ENCODE measurements around the gene CORO7.
A peak's percentile ranks its signal among the peaks of the same experiment; 100 is the strongest.
"Not testable (repeated sequence)": the region's sequence is repeated elsewhere in the genome, so short reads cannot be mapped to it uniquely, and the experiment has no call there.

CORO7 gene

GRCh38 chr16:4349332-4349731, 67.1 kb downstream of the CORO7 start:
- DNase-seq, result no peak

- no peak for DNase-seq
Measured at GRCh38 chr16:4347765-4348509, 68.5 kb downstream of the CORO7 start.

GRCh38 chr16:4347010-4347409, 69.4 kb downstream of the CORO7 start:
- DNase-seq, result no peak

GRCh38 chr16:4345836-4346781, 70.3 kb downstream of the CORO7 start:
- DNase-seq, result peak; percentile 77

- DNase-seq, result peak; percentile 89
Measured at GRCh38 chr16:4344983-4345835, 71.2 kb downstream of the CORO7 start.

GRCh38 chr16:4344300-4344982, 72.0 kb downstream of the CORO7 start:
- not testable (repeated sequence) for DNase-seq

GRCh38 chr16:4342866-4343744, 73.3 kb downstream of the CORO7 start:
- DNase-seq, result no peak

GRCh38 chr16:4341250-4341649, 75.1 kb downstream of the CORO7 start:
- no peak for DNase-seq

- no peak for DNase-seq
Measured at GRCh38 chr16:4340443-4340842, 76.0 kb downstream of the CORO7 start.

- DNase-seq, result peak; percentile 37
Measured at GRCh38 chr16:4339909-4340308, 76.5 kb downstream of the CORO7 start.

GRCh38 chr16:4339455-4339854, 76.9 kb downstream of the CORO7 start:
- no peak for DNase-seq

- DNase-seq, result no peak
Measured at GRCh38 chr16:4338712-4339299, 77.6 kb downstream of the CORO7 start.

- no peak for DNase-seq
Measured at GRCh38 chr16:4338125-4338582, 78.2 kb downstream of the CORO7 start.

GRCh38 chr16:4337540-4338088, 78.8 kb downstream of the CORO7 start:
- no peak for DNase-seq

GRCh38 chr16:4336701-4337539, 79.5 kb downstream of the CORO7 start:
- DNase-seq, result no peak

- DNase-seq, result no peak
Measured at GRCh38 chr16:4334724-4335495, 81.5 kb downstream of the CORO7 start.

- DNase-seq, result not testable (repeated sequence)
Measured at GRCh38 chr16:4333714-4334113, 82.7 kb downstream of the CORO7 start.

GRCh38 chr16:4333308-4333638, 83.1 kb downstream of the CORO7 start:
- DNase-seq, result no peak

Measured in NCI-H146 (cell line).